ENCODE results near the gene CCS.

DNA sequence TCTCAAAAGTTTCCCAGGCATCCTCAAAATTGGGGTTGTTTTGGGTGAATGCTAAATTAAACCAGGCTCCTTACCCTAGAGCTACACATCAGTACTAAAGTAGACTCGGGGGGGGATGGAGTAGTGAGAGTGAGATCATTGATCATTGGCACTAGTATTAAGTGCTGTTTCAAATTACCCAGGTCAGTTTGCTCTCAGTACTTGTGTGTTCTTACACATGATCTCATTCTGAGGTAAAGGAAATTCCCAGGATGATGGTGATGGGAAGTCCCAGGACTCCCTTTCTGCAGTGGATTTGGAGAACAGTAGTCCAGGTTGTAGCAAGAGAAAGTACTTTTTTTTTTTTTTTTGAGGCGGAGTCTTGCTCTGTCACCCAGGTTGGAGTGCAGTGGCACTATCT, 58.0 kb downstream of the CCS start:
- no peak for TF ChIP-seq POLR2A (IDR thresholded peaks at IDR 0.05)
- TF ChIP-seq, protein P1, sequence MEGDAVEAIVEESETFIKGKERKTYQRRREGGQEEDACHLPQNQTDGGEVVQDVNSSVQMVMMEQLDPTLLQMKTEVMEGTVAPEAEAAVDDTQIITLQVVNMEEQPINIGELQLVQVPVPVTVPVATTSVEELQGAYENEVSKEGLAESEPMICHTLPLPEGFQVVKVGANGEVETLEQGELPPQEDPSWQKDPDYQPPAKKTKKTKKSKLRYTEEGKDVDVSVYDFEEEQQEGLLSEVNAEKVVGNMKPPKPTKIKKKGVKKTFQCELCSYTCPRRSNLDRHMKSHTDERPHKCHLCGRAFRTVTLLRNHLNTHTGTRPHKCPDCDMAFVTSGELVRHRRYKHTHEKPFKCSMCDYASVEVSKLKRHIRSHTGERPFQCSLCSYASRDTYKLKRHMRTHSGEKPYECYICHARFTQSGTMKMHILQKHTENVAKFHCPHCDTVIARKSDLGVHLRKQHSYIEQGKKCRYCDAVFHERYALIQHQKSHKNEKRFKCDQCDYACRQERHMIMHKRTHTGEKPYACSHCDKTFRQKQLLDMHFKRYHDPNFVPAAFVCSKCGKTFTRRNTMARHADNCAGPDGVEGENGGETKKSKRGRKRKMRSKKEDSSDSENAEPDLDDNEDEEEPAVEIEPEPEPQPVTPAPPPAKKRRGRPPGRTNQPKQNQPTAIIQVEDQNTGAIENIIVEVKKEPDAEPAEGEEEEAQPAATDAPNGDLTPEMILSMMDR (IDR thresholded peaks at IDR 0.05), result no peak

All from body of pancreas (tissue), 4 donors.